GM18499 (cell line): ENCODE data around the gene NISCH.

ENCODE experiments used
- ATAC-seq: cut with Tn5 transposase; IDR thresholded peaks from one replicate; pipeline ENCODE4 v1.9.1; 2021; ENCODE audit warnings: moderate number of reproducible peaks; ENCODE audit not compliant: insufficient read depth, unreplicated experiment

NISCH gene

GRCh38 chr3:52455283-52456168 lies at the start of gene NISCH:
Gene NISCH, plus strand, starts transcription at chr3:52455604. Its CDS starts 38 bp downstream, at chr3:52455642.
- ATAC-seq: peak; percentile 47

GRCh38 chr3:52406231-52406661 lies 49.2 kb upstream of the NISCH start:
- no peak for ATAC-seq

- no peak for ATAC-seq
Measured at GRCh38 chr3:52406791-52407510, 48.5 kb upstream of the NISCH start.

GRCh38 chr3:52407779-52408178 lies 47.6 kb upstream of the NISCH start:
- ATAC-seq: no peak

GRCh38 chr3:52408466-52408865 lies 46.9 kb upstream of the NISCH start:
- no peak for ATAC-seq

DNA sequence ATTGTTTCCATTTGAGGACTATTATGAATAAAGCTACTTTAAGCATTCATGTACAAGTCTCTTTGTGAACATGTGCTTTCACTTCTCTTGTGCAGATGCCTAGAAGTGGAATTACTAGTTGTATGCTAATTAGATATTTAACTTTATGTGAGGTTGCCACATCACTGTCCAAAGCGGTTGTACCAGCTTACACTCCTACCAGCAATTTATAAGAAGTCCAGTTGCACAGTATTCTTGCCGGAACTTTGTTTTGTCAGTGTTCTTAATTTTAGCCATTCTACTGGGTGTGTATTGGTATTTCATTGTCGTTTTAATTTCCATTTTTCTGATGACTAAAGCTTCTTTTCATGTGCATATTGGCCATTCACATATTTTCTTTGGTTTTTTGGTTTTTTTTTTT lies 39.6 kb upstream of the NISCH start:
- no peak for ATAC-seq

- no peak for ATAC-seq
Measured at GRCh38 chr3:52420388-52420787, 35.0 kb upstream of the NISCH start.

DNA sequence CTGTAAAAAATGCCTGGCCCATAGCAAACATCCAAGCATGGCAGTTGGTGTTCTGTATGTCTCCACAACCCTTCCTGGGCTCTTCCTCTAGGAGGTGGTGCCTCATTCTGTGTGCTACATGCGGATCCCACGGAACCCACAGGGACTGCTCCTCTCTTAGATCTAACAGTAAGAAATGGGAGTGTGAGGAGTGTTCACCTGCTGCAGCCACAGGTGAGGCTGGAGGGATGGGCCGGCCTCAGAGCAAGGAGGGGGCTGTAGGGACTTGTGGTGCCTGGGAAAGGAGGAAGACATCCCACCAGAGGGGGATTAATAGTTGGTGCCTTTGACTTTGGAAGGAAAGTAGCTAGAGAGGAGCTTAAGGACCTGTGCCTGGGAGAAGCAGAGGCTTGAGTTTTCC lies 32.7 kb upstream of the NISCH start:
- ATAC-seq: no peak

- no peak for ATAC-seq
Measured at GRCh38 chr3:52423173-52423572, 32.2 kb upstream of the NISCH start.

DNA sequence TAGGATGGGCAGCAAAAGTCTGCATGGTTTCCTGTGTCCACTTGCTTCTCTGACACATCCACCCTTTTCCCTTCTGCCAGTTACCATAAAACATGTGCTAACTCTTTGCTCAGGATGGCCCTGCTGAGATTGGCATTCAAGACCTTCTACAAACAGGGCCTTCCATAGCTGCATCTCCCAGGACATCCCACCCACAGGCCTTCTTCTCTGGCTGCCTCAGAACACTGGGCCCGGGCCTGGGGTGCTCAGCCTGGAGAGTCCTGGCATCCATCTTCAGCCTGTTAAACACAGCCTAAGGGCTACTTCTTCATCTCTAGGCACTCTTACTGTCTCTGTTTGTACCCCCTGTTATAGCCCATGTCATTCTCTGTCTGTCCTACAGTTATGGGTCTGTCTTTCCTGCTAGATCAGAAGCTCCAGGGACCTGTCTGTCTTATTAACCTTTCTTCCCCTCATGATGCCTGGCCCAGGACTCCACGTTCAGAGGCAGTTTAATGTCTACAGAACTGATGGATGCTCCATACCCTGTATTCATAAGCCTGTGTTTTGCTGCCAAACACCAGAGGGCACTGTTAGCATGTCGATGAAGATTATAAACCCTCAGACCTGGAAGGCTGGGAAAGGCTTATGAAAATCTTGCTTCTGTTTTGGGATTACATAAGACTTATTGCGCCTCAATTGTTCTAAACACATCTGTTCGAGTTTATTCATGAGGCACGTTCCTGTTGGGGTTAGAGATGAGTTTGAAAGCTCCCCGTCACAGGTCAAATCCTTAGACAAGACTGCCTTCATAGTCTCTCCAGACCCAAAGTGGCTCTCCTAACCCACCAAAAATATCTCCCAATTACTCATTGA lies 27.0 kb upstream of the NISCH start:
- no peak for ATAC-seq

DNA sequence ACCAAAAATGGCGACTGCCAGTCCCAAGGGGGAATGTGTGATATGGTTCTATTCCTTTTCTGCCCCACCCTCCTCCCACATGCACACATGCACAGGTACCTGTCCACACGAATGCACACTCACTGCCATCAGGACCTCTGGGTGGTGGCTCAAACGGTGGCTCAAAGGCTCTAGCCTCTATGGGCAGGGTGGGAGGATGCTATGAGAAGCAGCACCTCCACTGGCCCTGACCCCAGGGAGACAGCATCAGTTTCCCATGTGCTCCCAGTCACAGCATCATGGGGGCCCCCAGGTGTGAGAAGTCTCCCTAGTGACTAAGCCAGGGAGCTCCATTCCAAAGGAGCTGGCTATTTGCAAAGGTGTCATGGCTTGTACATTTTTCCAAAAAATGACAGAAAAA lies 26.4 kb upstream of the NISCH start:
- ATAC-seq: no peak

DNA sequence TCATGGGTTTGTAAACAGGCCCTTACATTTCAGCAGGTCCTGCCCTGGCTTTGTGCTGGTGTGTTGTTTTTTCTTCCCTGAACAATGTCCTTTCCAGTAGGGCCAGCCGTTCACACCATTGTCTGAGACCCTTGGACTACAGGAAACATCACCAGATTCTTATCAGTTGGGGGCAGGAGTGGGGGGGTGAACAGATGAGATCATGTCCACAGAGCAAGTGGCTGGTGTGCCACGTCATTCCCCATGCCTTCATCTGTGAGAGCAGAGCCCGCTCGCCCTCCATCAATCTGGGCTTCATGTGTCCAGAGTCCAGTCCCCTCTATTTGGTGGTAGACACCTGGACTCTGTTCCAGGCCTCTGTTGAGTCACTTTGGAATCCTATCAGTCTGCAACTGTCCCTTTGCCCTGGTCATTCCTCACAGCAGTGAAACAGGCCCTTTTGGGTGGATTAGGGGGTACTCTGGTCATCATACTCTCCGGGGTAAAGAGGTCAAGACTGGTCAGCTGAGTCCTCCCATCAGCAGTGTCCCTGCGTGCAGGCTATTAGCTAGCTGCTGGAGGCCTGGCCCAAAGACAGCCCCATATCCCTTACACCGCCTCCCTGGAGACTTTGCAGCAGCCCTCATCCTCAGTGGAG lies 25.5 kb upstream of the NISCH start:
- ATAC-seq: no peak

GRCh38 chr3:52430416-52430810 lies 25.0 kb upstream of the NISCH start:
- no peak for ATAC-seq

- no peak for ATAC-seq
Measured at GRCh38 chr3:52431459-52432223, 23.8 kb upstream of the NISCH start.

- ATAC-seq: no peak
Measured at GRCh38 chr3:52432225-52432624, 23.2 kb upstream of the NISCH start.

DNA sequence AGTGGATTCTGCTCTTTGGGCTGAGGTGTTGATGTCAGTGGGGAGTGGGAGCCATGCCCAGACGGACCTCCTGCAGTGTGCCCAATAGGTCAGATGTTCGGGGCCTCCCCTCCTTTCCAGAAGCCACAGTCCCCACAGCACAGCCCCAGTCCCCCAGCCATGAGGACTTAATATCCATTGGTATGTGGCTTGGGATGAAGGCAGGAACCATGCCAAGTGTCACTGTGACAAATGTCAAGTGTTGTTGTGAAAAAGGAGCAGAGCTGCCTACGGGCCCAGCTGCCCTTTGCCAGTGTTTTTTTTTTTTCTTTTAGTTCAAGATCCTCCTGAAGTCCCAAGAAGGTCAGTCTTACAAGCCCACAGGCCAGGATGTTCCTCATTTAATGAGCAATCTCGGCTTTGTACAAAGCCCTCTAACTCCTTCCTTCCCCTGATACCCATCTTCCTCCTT lies 22.7 kb upstream of the NISCH start:
- no peak for ATAC-seq

DNA sequence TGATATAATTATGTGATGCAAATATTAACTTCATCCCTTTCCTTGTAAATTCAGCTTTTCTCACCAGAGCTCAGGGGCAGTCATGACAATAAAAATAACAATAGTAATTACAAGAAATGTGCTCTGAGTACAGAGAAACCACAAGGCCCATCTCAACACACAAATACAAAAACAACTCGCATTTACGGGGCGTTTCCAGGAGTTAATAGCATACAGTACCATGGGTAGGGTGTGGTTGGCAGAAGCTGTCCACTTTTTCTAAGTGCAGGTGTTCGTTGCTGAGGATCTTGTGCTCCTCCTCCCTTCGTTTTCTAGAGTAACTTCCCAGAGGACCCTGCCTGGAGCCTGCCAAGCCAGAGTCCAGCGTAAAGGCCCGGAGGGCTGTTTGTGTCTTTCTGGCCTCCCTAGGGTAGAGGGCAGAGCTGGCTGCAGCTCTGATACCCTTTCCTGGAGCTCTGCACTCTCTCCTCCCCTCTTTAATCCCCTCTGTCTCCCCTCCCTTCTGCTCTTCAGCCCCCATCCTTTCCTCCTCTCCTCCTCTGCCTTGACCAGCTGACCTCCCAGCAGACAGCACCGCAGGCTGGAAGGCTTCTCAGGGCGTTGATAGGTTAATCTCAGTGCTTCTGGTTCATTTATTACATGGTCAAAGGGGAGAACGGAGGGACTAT lies 21.9 kb upstream of the NISCH start:
- no peak for ATAC-seq

GRCh38 chr3:52433996-52434479 lies 21.4 kb upstream of the NISCH start:
- no peak for ATAC-seq
